ENCODE data around the gene MSMB.
"Not testable (repeated sequence)": the region's sequence is repeated elsewhere in the genome, so short reads cannot be mapped to it uniquely, and the experiment has no call there.

The MSMB gene

GRCh38 chr10:46069771-46070463, 23.8 kb upstream of the MSMB start:
- DNase-seq, result no peak

DNA sequence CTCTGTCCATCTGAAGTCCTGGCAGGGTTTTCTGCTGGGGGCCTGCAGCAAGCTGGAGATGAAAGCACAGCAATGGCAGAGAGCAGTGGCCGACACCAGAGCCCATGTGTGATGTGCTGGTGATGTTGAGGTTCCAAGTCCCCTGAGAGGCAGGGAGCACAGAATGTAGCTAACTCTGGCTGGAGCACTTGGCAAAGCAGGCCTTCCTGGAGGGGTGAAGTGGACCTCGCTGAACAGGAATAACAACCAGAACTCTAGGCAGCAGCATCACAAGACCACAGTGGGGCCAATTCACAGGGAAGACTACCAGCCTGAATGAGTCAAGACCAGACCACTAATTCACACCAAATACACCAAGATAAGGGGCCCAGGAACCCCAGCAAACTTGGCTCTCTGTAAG, 22.8 kb upstream of the MSMB start:
- DNase-seq, result no peak

- DNase-seq, result no peak
These were observed 22.0 kb upstream of the MSMB start for GRCh38 chr10:46068117-46068516.

DNA sequence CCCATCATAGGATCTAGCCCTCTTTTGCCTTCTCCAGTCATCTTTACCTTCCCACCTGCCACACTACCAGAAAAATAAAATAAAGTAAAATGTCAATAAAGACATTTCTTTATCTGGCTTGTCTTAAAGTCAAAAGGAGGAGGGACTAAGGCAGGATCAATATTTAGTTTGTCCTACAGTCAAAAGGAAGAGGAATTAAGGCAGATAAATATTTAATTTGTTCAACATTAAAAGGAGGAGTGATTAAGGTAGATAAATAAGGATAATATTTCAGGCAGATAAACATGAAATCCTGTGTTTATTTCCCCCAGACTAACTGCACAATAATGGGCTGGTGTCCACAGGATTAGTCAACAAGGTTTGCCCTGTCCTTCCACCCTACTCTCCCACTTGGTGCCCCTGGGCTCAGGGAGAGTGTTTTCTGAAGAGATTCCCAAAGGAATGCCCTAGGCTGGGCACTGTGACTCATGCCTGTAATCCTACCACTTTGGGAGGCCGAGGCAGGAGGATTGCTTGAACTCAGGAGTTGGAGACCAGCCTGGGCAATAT, 18.3 kb upstream of the MSMB start:
- DNase-seq, result no peak

- DNase-seq, result no peak
These were observed 16.8 kb upstream of the MSMB start for GRCh38 chr10:46062723-46063428.

- DNase-seq, result no peak
These were observed 14.6 kb upstream of the MSMB start for GRCh38 chr10:46060706-46061105.

GRCh38 chr10:46057927-46058326, 11.9 kb upstream of the MSMB start:
- DNase-seq, result not testable (repeated sequence)

GRCh38 chr10:46057038-46057437, 11.0 kb upstream of the MSMB start:
- DNase-seq, result no peak

DNA sequence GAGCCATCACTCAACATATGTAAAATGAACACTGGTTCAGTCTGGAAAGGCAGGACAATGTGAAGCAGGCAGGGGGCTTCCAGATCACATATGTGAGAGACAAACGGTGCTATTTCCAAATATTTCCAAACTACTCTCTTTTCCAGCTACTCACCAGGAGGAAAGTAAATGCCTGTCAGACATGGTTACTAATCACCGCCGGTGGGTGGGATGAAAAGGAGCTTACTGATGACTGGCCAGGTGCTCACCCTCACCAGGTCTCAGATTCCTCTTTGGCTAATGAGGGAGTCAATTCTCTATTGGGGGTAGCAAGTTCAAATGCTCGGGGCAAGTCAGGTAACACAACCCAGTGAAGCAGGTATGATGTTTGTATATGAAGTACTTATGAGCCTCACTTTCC, 9.7 kb upstream of the MSMB start:
- no peak for DNase-seq

DNA sequence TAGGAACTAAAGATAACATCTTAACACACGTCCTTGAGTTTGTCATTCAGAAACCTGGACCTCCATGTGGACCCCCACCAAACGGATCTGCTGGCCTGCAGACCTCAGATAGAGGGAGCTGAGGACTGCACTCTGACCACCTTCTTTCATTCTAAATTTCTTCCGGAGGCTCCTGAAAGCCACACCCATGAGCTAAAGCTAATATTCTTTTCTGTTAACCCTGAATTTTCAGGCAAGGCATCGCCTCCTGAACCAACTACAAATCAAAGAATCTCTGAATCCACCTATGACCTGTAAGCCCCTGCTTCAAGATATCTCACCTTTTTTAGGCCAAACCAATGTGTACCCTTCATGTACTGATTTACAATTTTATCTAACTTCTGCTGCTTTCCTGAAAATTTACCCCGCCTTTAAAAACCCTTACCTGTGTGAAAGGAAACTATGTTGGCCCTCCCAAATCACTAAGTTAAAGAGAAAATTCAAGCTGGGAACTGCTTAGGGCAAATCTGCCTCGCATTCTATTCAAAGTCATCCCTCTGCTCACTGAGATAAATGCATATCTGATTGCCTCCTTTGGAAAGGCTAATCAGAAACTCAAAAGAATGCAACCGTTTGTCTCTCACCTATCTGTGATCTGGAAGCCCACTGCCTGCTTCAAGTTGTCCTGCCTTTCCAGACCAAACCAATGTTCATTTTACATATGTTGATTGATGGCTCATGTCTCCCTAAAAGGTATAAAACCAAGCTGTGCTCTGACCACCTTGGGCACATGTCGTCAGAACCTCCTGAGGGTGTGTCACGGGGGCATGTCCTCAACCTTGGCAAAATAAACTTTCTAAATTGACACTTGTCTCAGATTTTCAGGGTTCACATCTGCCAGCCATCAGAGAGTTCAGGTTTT, 7.7 kb upstream of the MSMB start:
- no peak for DNase-seq

DNA sequence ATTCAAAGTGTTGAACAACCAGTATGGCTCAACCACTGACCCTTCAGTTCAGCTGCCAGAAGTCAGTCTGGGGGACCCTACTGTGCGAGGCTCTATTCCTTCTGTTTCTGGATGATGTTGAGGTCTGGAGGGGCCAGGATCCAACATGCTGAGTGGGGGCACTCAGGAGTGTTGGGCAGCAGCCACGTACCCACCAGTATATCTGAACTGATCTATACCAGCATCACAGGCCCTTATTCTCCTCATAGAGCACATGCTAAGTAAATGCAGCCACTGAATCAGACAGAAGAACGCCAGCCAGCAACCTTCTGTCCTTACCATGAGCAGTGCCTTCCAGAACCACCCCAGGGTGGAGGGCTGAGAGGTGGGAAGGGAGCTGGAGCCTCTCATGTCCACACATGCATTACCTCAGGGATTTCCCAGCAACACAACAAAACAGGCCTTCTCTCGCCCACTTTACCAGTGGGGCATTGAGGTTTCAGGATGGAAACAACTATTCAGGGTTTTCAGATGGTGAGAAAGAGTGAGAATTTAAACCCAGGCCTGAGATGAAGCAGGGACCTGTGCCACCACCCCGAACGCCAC, 6.8 kb upstream of the MSMB start:
- no peak for DNase-seq

GRCh38 chr10:46052057-46052790, 6.2 kb upstream of the MSMB start:
- DNase-seq, result no peak

- no peak for DNase-seq
These were observed 5.0 kb upstream of the MSMB start for GRCh38 chr10:46050941-46051623.

DNA sequence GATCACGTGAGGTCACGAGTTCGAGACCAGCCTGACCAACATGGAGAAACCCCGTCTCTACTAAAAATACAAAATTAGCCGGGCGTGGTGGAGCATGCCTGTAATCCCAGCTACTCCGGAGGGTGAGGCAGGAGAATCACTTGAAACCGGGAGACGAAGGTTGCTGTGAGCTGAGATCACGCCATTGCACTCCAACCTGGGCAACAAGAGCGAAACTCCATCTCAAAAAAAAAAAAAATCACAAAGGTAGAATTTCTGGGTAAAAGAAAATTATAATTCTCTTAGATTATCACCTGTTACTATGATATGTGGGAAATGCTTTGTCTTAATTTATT, 3.4 kb upstream of the MSMB start:
- DNase-seq, result not testable (repeated sequence)

DNA sequence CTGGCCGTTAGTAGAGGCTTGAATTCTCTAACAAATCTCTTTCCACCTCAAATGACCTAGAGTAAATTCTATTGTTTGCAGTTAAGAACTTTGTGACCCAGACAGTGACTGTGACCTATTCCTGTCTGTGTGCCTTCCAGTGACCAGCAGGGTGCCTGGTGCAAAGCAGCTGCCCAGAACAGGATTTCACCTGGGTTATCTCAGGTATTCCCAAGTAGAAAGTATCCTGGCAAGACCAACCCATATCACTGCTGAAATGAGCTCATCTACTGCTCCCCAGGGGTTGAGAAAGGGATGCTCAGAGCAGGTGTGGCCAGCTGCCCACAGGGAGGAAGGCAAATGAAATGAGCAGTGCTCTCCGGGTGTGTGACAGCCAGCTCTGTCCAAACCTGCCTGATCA, 2.1 kb upstream of the MSMB start:
- DNase-seq, result no peak

DNA sequence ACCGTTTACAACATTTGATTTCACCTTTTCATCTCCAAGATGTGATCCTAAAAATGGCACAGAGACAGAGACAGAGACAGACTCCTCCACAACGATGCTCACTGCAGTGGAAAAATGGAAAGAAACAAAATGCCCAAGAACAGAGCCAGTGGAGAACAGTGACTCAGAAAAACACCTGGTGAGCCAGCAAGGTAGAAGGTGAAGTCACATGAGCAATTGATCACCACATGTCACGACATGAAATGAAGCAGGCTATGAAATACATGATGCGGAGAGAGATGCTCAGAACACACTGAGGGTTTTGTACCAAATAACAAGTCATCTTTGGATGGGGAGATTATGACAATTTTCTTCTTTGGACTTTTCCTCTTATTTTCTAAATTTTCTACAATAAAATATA, 3.5 kb downstream of the MSMB start:
- DNase-seq, result no peak

DNA sequence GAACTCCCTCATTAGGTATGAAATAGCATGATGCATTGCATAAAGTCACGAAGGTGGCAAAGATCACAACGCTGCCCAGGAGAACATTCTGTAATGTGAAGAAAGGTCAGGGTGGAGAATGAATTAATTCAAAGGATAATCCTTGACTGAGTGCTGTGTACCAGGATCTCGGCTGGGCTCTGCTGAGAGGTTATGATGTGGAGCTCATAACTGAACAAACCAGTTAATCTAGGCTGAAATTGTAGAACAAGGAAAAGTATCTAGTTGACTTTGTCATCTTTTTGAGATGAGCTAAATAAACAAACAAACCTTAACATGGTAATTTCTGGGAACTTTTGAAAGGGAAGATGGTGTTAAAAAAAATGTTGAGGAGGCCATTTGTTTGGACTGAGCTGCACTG, 6.1 kb downstream of the MSMB start:
- no peak for DNase-seq

DNA sequence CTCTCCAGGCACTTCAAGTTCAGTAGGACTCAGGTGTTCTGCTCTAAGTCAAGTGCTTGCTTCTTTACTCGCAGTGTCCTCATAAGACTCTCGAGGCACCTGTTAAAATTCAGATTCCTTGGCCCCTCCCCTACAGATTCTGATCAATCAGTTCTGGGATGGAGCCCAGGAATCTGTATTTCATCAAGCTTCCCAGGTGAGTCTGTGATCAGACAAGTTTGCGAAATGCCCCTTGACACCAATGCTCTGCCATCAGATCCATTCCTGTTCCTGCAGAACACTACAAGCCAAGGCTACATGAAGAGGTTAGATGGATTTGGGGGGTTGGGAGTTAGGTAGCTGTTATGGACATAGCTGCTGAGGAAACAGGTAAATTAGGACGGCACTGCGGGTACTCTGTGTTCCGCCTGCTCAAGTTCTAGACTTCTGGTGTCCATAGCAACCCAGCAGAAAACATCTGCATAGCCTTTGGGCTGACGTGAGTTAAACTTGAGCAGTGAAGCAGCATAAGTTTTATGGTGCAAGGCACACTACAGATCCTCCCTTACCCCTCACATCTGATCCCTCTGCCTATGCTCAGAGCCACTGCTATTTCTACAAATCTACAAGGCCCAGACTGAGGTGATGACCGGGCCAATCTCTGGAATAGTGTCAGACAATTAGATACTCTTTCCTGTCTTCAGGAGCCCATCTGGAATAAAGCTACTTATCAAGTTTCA, 8.8 kb downstream of the MSMB start:
- no peak for DNase-seq

DNA sequence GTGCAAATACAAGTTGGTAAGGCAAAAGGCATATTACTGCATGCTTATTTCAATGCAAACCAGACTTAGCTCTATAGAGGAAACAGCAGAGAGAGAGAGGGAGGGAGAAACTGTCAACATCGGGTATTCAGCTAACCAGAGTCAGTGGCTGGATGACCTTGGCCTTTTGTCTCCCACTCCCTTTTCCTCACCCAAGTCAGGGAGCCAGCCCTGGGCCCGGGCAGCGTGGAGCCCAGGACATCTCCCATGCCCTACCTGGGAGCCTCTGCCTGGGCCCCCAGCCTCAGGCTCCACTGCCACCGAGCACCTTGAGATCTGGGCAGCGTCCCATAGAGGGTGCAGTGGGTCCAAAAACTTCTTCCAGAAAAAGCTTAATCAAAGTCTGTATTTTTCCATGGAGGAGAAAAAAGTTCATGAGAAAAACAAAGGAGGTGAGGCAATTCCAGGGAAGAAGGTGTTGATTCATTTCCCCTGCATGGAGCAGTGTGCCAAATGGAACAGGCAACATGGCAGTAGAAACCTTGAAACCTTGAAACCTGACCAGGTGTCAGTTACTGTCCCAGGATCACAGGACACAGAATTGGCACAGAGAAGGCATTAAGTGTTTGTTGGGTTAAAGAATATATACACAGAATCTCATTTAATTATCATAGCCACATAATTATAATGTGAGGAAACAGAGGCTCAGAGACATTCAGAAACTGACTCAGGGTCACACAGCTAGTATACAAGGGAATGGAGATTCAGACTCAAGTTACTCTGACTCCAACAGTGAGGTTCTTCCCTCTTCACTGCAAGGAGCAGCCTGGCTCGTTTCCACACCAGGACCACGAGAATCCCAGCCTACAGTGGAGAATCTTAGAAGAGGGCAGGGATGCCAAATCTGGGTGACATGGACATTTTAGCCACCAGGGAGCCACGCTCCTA, 9.9 kb downstream of the MSMB start:
- no peak for DNase-seq

- peak; percentile 48 to 59 for DNase-seq
These were observed 12.5 kb downstream of the MSMB start for GRCh38 chr10:46033602-46034011.
